GM23248 (cell line): ENCODE results near the gene STAG1. TPM values are rescaled to one million over a fixed set of nuclear protein-coding genes. Genes with fewer than 3 reads are reported as not detected.

ENCODE experiments used
- DNase-seq: peaks from one replicate; pipeline ENCODE4 v3.0.0-alpha.2; 2015
- H2AFZ ChIP-seq: fragments of 200-600 bp; sonication (generic); 2 replicates; pipeline ENCODE4 v1.6.1; 2016; ENCODE audit warnings: antibody characterized with exemption
- H3F3A ChIP-seq: fragments of 200-600 bp; sonication (generic); 2 replicates; pipeline ENCODE4 v1.6.1; 2016; ENCODE audit warnings: mild to moderate bottlenecking, antibody characterized with exemption, mixed run types; ENCODE audit not compliant: insufficient read depth
- H3K27ac ChIP-seq: fragments of 200-600 bp; sonication (generic); 2 replicates; pipeline ENCODE4 v1.5.1; 2016; ENCODE audit warnings: mild to moderate bottlenecking
- H3K27me3 ChIP-seq: fragments of 200-600 bp; sonication (generic); replicated peaks from 2 replicates; pipeline ENCODE4 v1.6.1; 2016; ENCODE audit warnings: mild to moderate bottlenecking; ENCODE audit not compliant: insufficient read depth
- H3K36me3 ChIP-seq: fragments of 200-600 bp; sonication (generic); 2 replicates; pipeline ENCODE4 v1.6.1; 2016; ENCODE audit warnings: low read depth, mild to moderate bottlenecking
- H3K4me1 ChIP-seq: fragments of 200-600 bp; sonication (generic); 2 replicates; pipeline ENCODE4 v1.6.1; 2016; ENCODE audit warnings: mild to moderate bottlenecking; ENCODE audit not compliant: insufficient read depth
- H3K4me2 ChIP-seq: fragments of 200-600 bp; sonication (generic); one replicate; pipeline ENCODE4 v1.6.1; 2016; ENCODE audit warnings: mild to moderate bottlenecking; ENCODE audit not compliant: unreplicated experiment
- H3K4me3 ChIP-seq: fragments of 200-600 bp; sonication (generic); 2 replicates; pipeline ENCODE4 v1.5.1; 2016; ENCODE audit warnings: mild to moderate bottlenecking
- H3K79me2 ChIP-seq: fragments of 200-600 bp; sonication (generic); 2 replicates; pipeline ENCODE4 v1.6.1; 2016; ENCODE audit warnings: mild to moderate bottlenecking; ENCODE audit not compliant: insufficient read depth
- H3K9ac ChIP-seq: fragments of 200-600 bp; sonication (generic); 2 replicates; pipeline ENCODE4 v1.6.1; 2016; ENCODE audit warnings: mild to moderate bottlenecking
- H3K9me2 ChIP-seq: fragments of 200-600 bp; sonication (generic); 2 replicates; pipeline ENCODE4 v1.6.1; 2016; ENCODE audit warnings: mixed run types, mild to moderate bottlenecking, moderate library complexity; ENCODE audit not compliant: insufficient read depth
- H3K9me3 ChIP-seq: fragments of 200-600 bp; sonication (generic); one replicate; pipeline ENCODE4 v1.6.1; 2017; ENCODE audit warnings: low read depth
- H4K20me1 ChIP-seq: fragments of 200-600 bp; sonication (generic); 2 replicates; pipeline ENCODE4 v1.6.0; 2016; ENCODE audit not compliant: insufficient read depth
- EZH2 ChIP-seq: fragments of 200-600 bp; sonication (generic); IDR thresholded peaks from 2 replicates; pipeline ENCODE4 v1.6.1; 2018; ENCODE audit warnings: antibody characterized with exemption, mild to moderate bottlenecking; ENCODE audit not compliant: insufficient read depth, poor library complexity, severe bottlenecking
- EZH2phosphoT487 ChIP-seq: fragments of 200-600 bp; sonication (generic); IDR thresholded peaks from 2 replicates; pipeline ENCODE4 v1.6.1; 2018; ENCODE audit warnings: antibody characterized with exemption, moderate library complexity, mild to moderate bottlenecking, low read depth; ENCODE audit not compliant: insufficient read depth
- WGBS, 2 experiments: methylation state at CpG; one replicate each; pipeline ENCODE4 v1.1.6; 2015 to 2017; ENCODE audit warnings: low lambda C conversion rate in 2 of 2, low coverage in 1 of 2; ENCODE audit errors: missing lambda C conversion rate in 2 of 2; 5-methylcytosine and 5-hydroxymethylcytosine counted together
- in situ Hi-C: fragments of 300-500 bp; cut with MboI; formaldehyde crosslinking; loops from 2 replicates; pipeline ENCODE4 v1.15.0; 2020
- polyA plus RNA-seq: library from polyadenylated mRNA; unstranded; fragments of >200 nt; fragmentation: Nextera tagmentation; extraction: Ambion mirVana; gene quantifications from 2 replicates; pipeline ENCODE4 v1.2.1, GENCODE V29; 2016
- small RNA-seq: library from RNA; depleted of rRNA; stranded (forward); fragments of <200 nt; gene quantifications from one replicate; pipeline ENCODE3, GENCODE V24; 2014; ENCODE audit warnings: low read depth, low replicate concordance
- total RNA-seq: library from RNA; depleted of rRNA; stranded (reverse); fragments of >200 nt; shearing (Covaris generic); gene quantifications from 2 replicates; pipeline ENCODE4 v1.2.3, GENCODE V29; 2014; rRNA removed

Gene STAG1
- total and polyA plus RNA-seq, 2 experiments from 2014 or later, result 21.1 to 39.7 TPM

GRCh38 chr3:136294176-136294575, 458.0 kb downstream of the STAG1 start:
- no peaks in the 10 kb centered on the region for H3K27me3 ChIP-seq
- H3K4me2 ChIP-seq, result no peak overlapping the region
- TF ChIP-seq EZH2phosphoT487 (no peak), EZH2 (no peak)
- H4K20me1 ChIP-seq, result no peaks in the 10 kb centered on the region
- in situ Hi-C loops, result no loop called here
- H3K9me2 ChIP-seq, result no peaks in the 10 kb centered on the region
- H3K4me3 ChIP-seq, result no peak overlapping the region
- no peak overlapping the region for H3K9ac ChIP-seq
- H3K27ac ChIP-seq, result no peak overlapping the region
- H3F3A ChIP-seq, result no peaks in the 10 kb centered on the region
- no peaks in the 10 kb centered on the region for H3K9me3 ChIP-seq
- H2AFZ ChIP-seq, result no peak overlapping the region
- no peak for DNase-seq
- H3K36me3 ChIP-seq, result no peaks in the 10 kb centered on the region
- no peaks in the 10 kb centered on the region for H3K4me1 ChIP-seq
- 91 to 100% methylated on average over 1 of the region's 1 CpG for WGBS, 2 experiments
- H3K79me2 ChIP-seq, result no peaks in the 10 kb centered on the region

DNA sequence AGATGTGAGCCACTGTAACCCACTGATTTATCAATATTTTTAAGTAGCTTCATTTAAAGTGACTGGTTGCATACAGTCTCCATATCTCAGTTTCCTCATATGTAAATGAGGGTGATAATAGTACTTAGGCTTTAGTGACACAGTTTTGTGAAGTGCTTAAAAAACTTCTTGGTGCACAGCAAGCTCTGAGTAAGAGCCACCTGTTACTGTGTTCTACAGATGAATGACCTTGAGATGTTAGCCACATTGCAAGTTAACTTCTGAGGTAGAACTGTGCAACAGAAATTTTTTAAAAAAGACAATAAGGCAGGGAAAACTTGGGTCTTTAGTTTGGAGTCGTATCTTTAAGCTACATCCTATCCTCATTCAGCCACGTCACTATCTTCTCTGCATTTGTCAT, 458.9 kb downstream of the STAG1 start:
- H3K9me2 ChIP-seq, result no peaks in the 10 kb centered on the region
- no peaks in the 10 kb centered on the region for H3K27me3 ChIP-seq
- H3K9ac ChIP-seq, result no peak overlapping the region
- no peak for DNase-seq
- no peak overlapping the region for H3K4me2 ChIP-seq
- TF ChIP-seq EZH2phosphoT487 (no peak), EZH2 (no peak)
- no peak overlapping the region for H3K27ac ChIP-seq
- no peaks in the 10 kb centered on the region for H3K36me3 ChIP-seq
- no peaks in the 10 kb centered on the region for H3K9me3 ChIP-seq
- H3K79me2 ChIP-seq, result no peaks in the 10 kb centered on the region
- H2AFZ ChIP-seq, result no peak overlapping the region
- WGBS, 2 experiments, result 74 to 82% methylated on average over 2 of the region's 2 CpGs
- H4K20me1 ChIP-seq, result no peaks in the 10 kb centered on the region
- in situ Hi-C loops, result no loop called here
- no peak overlapping the region for H3K4me3 ChIP-seq
- no peaks in the 10 kb centered on the region for H3K4me1 ChIP-seq
- no peaks in the 10 kb centered on the region for H3F3A ChIP-seq

DNA sequence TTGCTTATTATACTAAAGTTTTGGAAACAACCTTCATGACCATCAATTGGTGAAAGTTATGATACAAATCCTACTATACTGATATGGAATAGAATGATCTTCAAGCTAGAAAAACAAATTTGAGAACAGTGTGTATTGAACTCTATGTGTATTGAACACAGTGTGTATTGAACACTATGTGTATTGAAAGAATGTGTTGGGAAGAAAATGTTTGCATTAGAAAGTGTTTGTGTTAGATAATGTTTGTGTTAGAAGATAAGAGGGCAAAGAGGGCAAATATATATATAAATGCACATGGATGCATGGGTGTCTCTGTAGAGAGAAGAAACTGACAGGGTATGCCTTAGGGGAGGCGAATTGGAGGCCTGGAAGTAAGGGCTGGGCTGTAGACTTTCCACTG, 459.7 kb downstream of the STAG1 start:
- no peaks in the 10 kb centered on the region for H4K20me1 ChIP-seq
- no peak for TF ChIP-seq EZH2phosphoT487
- TF ChIP-seq EZH2, result no peak
- H2AFZ ChIP-seq, result no peak overlapping the region
- no peak overlapping the region for H3K4me2 ChIP-seq
- in situ Hi-C loops, result no loop called here
- no peaks in the 10 kb centered on the region for H3K79me2 ChIP-seq
- DNase-seq, result no peak
- no peaks in the 10 kb centered on the region for H3K27me3 ChIP-seq
- no peak overlapping the region for H3K9ac ChIP-seq
- H3K4me3 ChIP-seq, result no peak overlapping the region
- no peaks in the 10 kb centered on the region for H3K9me3 ChIP-seq
- H3F3A ChIP-seq, result no peaks in the 10 kb centered on the region
- H3K4me1 ChIP-seq, result no peaks in the 10 kb centered on the region
- no peaks in the 10 kb centered on the region for H3K9me2 ChIP-seq
- WGBS, 2 experiments, result 84 to 91% methylated on average over 1 of the region's 1 CpG
- H3K27ac ChIP-seq, result no peak overlapping the region
- no peaks in the 10 kb centered on the region for H3K36me3 ChIP-seq

GRCh38 chr3:136291302-136291701, 460.9 kb downstream of the STAG1 start:
- Histone ChIP-seq H2AFZ (no peak overlapping the region), H4K20me1 (no peaks in the 10 kb centered on the region), H3K4me3 (no peak overlapping the region), H3K79me2 (no peaks in the 10 kb centered on the region), H3K9me3 (no peaks in the 10 kb centered on the region), H3K27ac (no peak overlapping the region), H3K9ac (no peak overlapping the region), H3K9me2 (no peaks in the 10 kb centered on the region), H3K4me2 (no peak overlapping the region), H3K36me3 (peaks cover 2% of the 10 kb centered on the region; the same call in 1 of the 2 replicates), H3F3A (no peaks in the 10 kb centered on the region), H3K4me1 (no peaks in the 10 kb centered on the region), H3K27me3 (no peaks in the 10 kb centered on the region)
- no peak for DNase-seq
- in situ Hi-C loops, result no loop called here
- 99 to 100% methylated on average over 5 of the region's 5 CpGs for WGBS, 2 experiments
- TF ChIP-seq EZH2phosphoT487 (no peak), EZH2 (no peak)

Small RNA genes within 50 kb of the gene (small RNA-seq; reads per million reads assigned to genes)
- not detected for gene RNU6-1284P
- not detected for gene RNU6-789P

Other genes with a start within 250 kb of the STAG1 start
- gene SLC35G2, start 66.7 kb upstream of the STAG1 start, total RNA-seq, result 9.4 and 11.6 TPM in 2 replicates
- gene SLC35G2, start 66.7 kb upstream of the STAG1 start, polyA plus RNA-seq, result 10.8 and 12.5 TPM in 2 replicates
- 42.4 and 42.6 TPM in 2 replicates for gene NCK1, start 109.8 kb upstream of the STAG1 start, total RNA-seq
- gene NCK1, start 109.8 kb upstream of the STAG1 start, polyA plus RNA-seq, result 38.4 and 43.2 TPM in 2 replicates
- gene IL20RB, start 205.6 kb upstream of the STAG1 start, total RNA-seq, result 97.4 and 107 TPM in 2 replicates
- gene IL20RB, start 205.6 kb upstream of the STAG1 start, polyA plus RNA-seq, result 72.5 TPM in 2 replicates